Measurements from ENCODE around the gene GRM5.

GRM5 gene

GRCh38 chr11:88695689-88696414 is 369.9 kb downstream of the GRM5 start:
- no peak for TF ChIP-seq CTCF (IDR thresholded peaks at IDR 0.05)

GRCh38 chr11:88692306-88693086 is 373.3 kb downstream of the GRM5 start:
- TF ChIP-seq CTCF (IDR thresholded peaks at IDR 0.05) = no peak

GRCh38 chr11:88689548-88690240 is 376.1 kb downstream of the GRM5 start:
- TF ChIP-seq CTCF (IDR thresholded peaks at IDR 0.05) = no peak

GRCh38 chr11:88683024-88683423 is 382.8 kb downstream of the GRM5 start:
- no peak for TF ChIP-seq CTCF (IDR thresholded peaks at IDR 0.05)

- no peak for TF ChIP-seq CTCF (IDR thresholded peaks at IDR 0.05)
Measured at GRCh38 chr11:88680806-88681205, 385.0 kb downstream of the GRM5 start.

GRCh38 chr11:88666364-88666763 is 399.4 kb downstream of the GRM5 start:
- TF ChIP-seq CTCF (IDR thresholded peaks at IDR 0.05) = no peak

GRCh38 chr11:88657076-88657738 is 408.6 kb downstream of the GRM5 start:
- TF ChIP-seq CTCF (IDR thresholded peaks at IDR 0.05) = no peak

All from LNCAP (cell line).